ENCODE data around the gene ASPG. TPM values are rescaled to one million over a fixed set of nuclear protein-coding genes. Genes with fewer than 3 reads are reported as not detected.

Gene ASPG
- total RNA-seq, result 4.6 TPM
- long read RNA-seq, full-length matches to known transcripts, result 2 of 8 reads
- long read RNA-seq, partial matches to known transcripts, result 1 of 8 reads
- long read RNA-seq, other reads (novel, unspliced or antisense), result 5 of 8 reads

GRCh38 chr14:104085032-104085888, at the start of gene ASPG:
ASPG (plus strand) TSS chr14:104085700; CDS start chr14:104085771, 71 bp downstream.
- H3K4me1 ChIP-seq, result peaks cover 8% of the 10 kb centered on the region
- peaks cover 32% of the 10 kb centered on the region for H3K27me3 ChIP-seq (ENCODE audit: low read depth)
- H3K27ac ChIP-seq, result no peak within 1 kb of the TSS
- H3K36me3 ChIP-seq, result no peaks in the 10 kb centered on the region
- DNase-seq, result peak; percentile 56
- peak within 1 kb of the TSS; percentile 37 for H3K4me3 ChIP-seq
- intact Hi-C loops (cut with DNase I), result no loop called here
- TF ChIP-seq, protein P1, sequence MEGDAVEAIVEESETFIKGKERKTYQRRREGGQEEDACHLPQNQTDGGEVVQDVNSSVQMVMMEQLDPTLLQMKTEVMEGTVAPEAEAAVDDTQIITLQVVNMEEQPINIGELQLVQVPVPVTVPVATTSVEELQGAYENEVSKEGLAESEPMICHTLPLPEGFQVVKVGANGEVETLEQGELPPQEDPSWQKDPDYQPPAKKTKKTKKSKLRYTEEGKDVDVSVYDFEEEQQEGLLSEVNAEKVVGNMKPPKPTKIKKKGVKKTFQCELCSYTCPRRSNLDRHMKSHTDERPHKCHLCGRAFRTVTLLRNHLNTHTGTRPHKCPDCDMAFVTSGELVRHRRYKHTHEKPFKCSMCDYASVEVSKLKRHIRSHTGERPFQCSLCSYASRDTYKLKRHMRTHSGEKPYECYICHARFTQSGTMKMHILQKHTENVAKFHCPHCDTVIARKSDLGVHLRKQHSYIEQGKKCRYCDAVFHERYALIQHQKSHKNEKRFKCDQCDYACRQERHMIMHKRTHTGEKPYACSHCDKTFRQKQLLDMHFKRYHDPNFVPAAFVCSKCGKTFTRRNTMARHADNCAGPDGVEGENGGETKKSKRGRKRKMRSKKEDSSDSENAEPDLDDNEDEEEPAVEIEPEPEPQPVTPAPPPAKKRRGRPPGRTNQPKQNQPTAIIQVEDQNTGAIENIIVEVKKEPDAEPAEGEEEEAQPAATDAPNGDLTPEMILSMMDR (IDR thresholded peaks at IDR 0.05), result no peak
- peak; percentile 59 to 62 for ATAC-seq
- H3K9me3 ChIP-seq, result no peaks in the 10 kb centered on the region

DNA sequence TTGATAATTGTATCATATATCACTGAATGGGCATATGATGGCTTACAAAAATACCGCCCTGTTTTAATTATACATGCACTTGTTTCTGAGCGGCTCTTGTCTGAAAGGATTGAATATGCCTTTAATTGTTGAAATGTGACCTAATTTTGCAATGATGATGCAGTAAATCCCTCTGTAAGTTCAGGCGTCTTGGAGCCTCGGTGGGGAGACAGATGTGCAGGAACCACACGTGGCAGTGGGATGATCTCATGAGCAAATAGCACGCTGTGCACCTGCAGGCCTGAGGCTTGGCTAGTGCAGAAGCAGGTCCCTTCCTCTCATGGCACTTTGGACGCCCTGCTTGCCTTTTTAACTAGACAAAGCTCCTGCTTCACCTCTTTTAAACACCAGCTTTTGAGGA, 49.3 kb upstream of the ASPG start:
- Histone ChIP-seq H3K27ac (no peak overlapping the region), H3K9me3 (no peaks in the 10 kb centered on the region), H3K36me3 (no peaks in the 10 kb centered on the region), H3K4me1 (no peaks in the 10 kb centered on the region), H3K4me3 (no peak overlapping the region), H3K27me3 (ENCODE audit: low read depth) (peaks cover 16% of the 10 kb centered on the region)
- DNase-seq, result no peak
- TF ChIP-seq, protein P1 (IDR thresholded peaks at IDR 0.05), result no peak
- ATAC-seq, result no peak
- intact Hi-C loops (cut with DNase I), result no loop called here

DNA sequence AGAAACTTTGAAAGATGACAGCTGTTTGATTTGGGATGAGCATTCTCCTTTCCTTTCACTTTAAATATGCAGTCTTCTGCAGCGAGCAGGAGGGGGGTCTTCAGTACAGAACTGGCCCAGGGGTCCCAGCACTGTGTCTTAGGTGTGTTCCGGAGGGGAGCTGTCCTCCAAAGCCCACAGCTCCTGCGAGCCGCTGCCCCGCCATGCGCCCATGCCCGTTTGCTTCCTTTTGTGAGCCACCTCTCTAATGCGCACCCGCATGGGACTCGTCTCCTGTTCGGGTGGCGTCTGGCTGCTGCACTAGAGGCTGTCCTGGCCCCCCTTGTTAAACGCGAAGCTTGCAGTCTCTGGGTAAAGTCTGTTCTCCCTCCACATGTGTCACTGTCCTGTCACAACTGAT, 48.4 kb upstream of the ASPG start:
- no peak overlapping the region for H3K4me3 ChIP-seq
- no peaks in the 10 kb centered on the region for H3K9me3 ChIP-seq
- TF ChIP-seq, protein P1 (IDR thresholded peaks at IDR 0.05), result no peak
- intact Hi-C loops (cut with DNase I), result no loop called here
- ATAC-seq, result no peak
- no peak overlapping the region for H3K27ac ChIP-seq
- H3K27me3 ChIP-seq (ENCODE audit: low read depth), result peaks cover 16% of the 10 kb centered on the region
- no peaks in the 10 kb centered on the region for H3K36me3 ChIP-seq
- H3K4me1 ChIP-seq, result no peaks in the 10 kb centered on the region
- no peak for DNase-seq

- DNase-seq (no peak), ATAC-seq (no peak)
- peaks cover 16% of the 10 kb centered on the region for H3K27me3 ChIP-seq (ENCODE audit: low read depth)
- H3K4me1 ChIP-seq, result no peaks in the 10 kb centered on the region
- no peak overlapping the region for H3K4me3 ChIP-seq
- H3K36me3 ChIP-seq, result no peaks in the 10 kb centered on the region
- intact Hi-C loops (cut with DNase I), result no loop called here
- no peaks in the 10 kb centered on the region for H3K9me3 ChIP-seq
- TF ChIP-seq, protein P1 (IDR thresholded peaks at IDR 0.05), result no peak
- no peak overlapping the region for H3K27ac ChIP-seq
Measured at GRCh38 chr14:104037903-104038302, 47.6 kb upstream of the ASPG start.

- ATAC-seq (no peak), DNase-seq (no peak)
- TF ChIP-seq, protein P1 (IDR thresholded peaks at IDR 0.05), result no peak
- Histone ChIP-seq H3K27ac (no peak overlapping the region), H3K4me1 (no peaks in the 10 kb centered on the region), H3K36me3 (no peaks in the 10 kb centered on the region), H3K9me3 (no peaks in the 10 kb centered on the region), H3K4me3 (no peak overlapping the region), H3K27me3 (ENCODE audit: low read depth) (peaks cover 21% of the 10 kb centered on the region)
- intact Hi-C loops (cut with DNase I), result no loop called here
Measured at GRCh38 chr14:104039214-104039613, 46.3 kb upstream of the ASPG start.

Data from lower lobe of right lung (tissue), 2 donors.